GM12872 (cell line): ENCODE measurements around the gene PLA2G4D.

ENCODE experiments used
- TF ChIP-seq, protein P1 (sequence below): IDR thresholded peaks from 3 replicates; pipeline ENCODE4 v1.5.1; 2011; ENCODE audit warnings: low read depth, mild to moderate bottlenecking, low read length, moderate library complexity; ENCODE audit not compliant: insufficient read depth

Gene PLA2G4D

DNA sequence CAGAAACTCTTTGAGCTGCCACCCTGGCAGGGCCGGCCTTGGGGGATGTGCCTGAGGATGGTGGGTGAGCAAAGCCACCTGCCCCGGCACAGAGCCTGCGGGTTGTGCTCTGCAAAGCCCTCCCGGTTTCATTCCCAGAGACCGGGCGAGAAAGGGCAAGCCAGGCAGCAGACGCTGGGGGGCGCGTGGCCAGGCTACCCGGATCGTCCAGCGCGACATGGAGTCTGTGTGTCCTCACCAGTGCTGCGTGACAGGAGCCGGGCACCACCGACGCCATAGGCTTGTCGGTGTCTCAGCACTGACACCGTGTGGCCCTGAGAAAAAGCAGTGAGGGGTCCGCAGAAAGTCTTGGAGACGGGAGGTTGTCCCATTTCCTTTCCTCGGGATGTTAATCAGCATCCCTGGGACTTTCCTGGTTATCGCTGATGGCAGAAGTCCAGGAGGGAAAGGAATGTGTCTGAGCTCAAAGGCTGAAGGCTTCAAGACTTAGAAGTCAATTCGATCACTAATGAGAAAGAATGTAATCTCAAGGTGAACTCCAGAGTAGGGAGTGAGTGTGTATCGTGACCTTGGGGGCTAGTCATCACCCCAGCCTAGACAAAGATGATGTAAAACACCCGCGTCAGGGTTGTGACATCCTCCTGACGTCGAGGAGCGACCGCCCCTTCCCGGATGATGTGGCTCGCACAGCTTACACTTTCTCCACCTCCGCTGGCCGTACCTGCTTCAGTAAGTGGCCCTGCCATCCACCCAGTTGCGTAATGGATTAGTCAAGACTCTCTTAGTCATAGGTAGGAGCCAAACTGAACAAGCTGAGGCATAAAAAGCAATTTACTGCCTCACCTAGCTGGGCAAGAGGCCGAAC, 37.2 kb downstream of the PLA2G4D start:
- TF ChIP-seq, protein P1, sequence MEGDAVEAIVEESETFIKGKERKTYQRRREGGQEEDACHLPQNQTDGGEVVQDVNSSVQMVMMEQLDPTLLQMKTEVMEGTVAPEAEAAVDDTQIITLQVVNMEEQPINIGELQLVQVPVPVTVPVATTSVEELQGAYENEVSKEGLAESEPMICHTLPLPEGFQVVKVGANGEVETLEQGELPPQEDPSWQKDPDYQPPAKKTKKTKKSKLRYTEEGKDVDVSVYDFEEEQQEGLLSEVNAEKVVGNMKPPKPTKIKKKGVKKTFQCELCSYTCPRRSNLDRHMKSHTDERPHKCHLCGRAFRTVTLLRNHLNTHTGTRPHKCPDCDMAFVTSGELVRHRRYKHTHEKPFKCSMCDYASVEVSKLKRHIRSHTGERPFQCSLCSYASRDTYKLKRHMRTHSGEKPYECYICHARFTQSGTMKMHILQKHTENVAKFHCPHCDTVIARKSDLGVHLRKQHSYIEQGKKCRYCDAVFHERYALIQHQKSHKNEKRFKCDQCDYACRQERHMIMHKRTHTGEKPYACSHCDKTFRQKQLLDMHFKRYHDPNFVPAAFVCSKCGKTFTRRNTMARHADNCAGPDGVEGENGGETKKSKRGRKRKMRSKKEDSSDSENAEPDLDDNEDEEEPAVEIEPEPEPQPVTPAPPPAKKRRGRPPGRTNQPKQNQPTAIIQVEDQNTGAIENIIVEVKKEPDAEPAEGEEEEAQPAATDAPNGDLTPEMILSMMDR, result peak; percentile 69

DNA sequence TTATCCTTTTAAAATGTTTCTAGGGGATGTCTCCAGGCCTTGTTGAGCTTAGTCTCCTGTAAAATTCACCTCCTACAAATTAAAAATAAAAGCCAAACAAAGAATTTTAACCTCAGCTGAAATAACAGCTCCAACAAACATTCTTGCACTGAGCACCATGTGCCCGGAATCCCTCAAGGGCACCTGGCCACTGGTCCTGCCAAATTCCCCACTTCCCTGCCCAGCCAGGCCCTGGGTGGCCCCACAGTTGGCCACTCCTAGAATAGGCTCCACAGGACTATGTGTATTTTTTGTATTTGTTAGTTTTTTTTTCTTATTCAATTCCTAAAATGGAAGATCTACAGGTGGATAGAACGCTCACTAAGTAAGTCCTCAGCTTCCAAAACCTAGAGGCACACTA, 40.4 kb downstream of the PLA2G4D start:
- TF ChIP-seq, protein P1, result no peak

DNA sequence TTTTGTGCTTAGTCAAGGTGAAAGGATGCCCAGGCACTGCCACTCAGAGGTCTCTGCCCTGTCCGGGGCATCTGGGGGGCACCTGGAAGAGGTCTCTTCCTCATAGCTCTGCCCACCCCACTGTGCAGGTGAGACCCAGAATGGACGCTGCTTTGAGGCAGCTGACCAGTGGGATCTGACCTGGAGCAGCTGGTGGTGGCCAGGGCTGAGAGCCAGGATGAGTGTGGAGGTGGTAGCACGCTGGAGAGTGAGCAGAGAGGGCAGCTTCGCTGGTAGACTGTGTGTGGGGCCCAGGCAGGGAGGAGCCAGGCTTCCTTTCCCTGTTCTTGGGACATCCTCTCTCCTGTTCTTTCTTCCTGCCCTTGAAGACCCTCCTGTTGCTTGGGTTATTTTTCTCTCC, 41.4 kb downstream of the PLA2G4D start:
- TF ChIP-seq, protein P1, result no peak

DNA sequence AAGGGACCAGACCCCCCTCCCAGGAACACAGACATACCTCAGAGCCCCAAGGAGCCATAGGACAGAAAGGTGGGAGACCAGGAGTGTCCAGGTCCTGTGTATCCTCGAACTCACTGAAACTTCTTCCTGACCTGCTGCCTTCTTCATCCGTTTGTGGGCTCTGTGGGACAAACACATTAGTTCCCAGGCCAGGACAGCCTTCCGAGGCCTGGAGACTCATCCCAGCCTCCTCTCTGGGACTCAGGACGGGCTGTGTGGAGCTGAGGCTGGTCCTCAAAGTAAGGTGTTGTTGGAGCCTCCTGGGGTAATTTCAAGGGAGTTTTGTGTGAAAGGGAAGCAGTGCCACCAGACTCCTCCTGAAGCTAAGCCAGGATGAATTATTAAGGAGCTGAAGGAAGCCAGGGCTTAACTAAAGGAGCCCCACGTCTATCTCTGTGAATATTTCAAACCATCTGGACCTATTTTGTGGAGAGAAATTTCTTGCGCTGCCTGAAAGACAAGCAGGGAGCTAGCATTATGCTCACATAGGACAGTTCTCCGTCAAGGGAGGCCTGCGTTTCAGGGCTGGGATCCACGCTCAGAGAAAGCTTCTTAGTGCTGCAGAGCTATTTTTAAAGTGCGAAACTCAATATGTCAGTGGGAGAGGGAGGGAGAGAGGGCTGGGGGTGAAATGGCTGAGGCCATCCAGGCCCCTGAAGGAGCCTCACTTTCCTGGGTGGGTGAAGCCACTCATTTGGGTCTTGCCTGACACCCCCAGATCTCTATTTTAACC, 43.7 kb downstream of the PLA2G4D start:
- TF ChIP-seq, protein P1, result no peak

DNA sequence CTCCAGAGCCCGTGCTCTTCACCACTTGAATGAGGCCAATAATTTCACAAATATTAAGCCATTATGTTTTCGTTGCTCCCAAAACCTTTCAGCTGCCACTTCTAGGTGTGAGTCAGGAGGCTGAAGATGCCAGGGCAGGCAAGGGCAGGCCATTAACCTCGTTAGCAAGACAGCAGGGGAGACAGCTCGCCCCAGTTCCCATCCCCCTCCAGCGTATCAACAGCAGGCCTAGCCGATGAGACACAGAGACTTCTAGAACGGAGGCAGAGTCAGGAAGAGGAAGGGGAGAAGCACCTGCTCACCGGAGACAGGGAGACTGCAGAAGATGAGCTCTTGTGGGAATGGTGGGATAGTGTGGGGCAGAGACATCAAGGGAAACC, 45.6 kb downstream of the PLA2G4D start:
- TF ChIP-seq, protein P1, result no peak

DNA sequence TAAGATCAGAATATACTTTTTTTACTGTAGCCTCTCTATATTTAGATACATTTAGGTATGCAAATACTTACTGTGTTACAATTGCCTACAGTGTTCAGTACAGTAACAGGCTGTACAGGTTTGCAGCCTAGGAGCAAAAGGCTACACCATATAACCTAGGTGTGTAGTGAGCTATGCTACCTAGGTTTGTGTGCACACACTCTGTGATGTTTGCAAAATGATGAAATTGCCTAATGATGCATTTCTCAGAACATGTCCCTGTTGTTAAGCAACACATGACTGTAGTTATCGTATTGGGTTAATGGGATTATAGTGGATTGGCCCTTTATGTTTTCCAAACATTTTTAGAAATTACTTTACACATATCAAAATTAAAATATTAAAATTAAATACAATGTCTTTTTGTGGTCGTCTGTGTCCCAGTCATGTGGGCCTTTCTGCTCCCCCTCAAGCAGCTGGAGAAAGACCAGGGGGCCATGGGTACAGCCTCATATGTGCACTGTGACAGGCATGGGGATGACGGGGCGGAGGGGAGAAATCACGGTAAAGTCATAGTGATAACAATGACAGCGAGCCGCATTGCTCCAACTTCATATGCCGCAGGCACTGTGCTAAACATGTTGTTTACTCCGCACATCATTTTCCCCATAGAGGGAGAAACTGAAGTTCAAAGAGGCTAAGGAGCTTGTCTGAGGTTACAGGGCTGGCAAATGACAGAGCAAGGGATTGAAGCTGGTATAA, 46.1 kb downstream of the PLA2G4D start:
- TF ChIP-seq, protein P1, result no peak

DNA sequence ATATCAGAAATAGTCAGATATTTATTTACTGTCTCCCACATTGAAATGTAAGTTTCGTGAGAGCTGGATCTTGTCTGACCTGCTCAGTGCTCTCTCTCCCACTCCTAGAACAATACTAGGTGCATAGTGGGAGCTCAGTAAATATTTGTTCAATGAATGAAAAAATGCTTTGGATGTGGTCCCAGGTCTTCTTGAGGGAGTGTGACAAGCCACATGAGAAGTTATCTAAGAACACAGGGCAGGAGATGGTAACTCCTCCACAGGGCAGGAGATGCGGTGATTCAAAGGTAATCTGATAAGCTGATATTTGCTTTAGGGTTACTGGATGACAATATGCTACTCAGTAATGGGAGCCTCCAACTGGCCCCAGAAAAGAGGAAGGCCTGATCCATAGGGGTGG, 47.8 kb downstream of the PLA2G4D start:
- TF ChIP-seq, protein P1, result no peak
